Measurements from ENCODE around the gene CDC42EP5. TPM values are rescaled to one million over a fixed set of nuclear protein-coding genes. Genes with fewer than 3 reads are reported as not detected.
A peak's percentile ranks its signal among the peaks of the same experiment; 100 is the strongest.

Gene CDC42EP5
- total and polyA plus RNA-seq, 7 donors = 1.1 to 7.4 (median 5.0) TPM

DNA sequence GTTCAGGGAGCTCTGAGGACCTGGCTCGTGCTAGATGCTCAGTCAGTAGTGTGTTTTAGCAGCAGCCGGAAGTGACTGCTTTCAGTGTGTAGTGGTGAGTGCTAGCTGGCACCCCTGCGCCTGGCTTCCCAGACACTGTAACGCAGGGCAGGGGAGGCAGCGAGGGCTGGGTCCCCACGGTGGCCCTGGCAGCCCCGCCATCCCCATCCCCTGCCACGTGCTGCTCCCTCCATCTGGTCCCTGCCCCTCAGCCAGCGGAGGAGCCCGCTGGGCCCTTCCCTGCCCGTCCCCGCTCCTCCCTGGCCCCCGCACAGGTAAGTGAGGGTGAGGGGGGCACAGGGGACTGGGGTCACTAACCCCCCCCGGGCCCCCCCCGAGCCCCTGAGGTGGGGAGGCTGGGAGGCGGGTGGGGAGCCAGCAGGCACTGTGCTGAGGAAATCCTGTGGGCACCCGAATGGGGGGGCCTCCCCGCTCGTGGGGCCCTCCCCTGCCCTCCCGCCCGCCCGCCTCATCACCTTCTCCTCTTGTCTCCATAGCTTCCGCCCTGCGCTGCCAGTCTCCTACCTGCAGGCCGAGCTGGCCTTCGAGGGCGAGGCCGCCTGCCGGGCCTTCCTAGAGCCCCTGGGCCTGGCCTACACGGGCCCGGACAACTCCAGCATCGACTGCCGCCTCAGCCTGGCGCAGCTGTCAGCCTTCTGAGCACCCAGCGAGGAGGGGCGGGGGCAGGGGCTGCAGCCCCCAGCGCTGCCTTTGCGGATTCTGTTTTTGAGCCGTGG lies 12.7 kb downstream of the CDC42EP5 start:
- Histone ChIP-seq H3K27ac (no peak overlapping the region), H3K4me1 (peaks cover 9% of the 10 kb centered on the region), H3K36me3 (ENCODE audit: insufficient read depth in 1 of 2, low read depth in 1 of 2) (peaks cover 7 to 69% of the 10 kb centered on the region in 2 donors), H3K4me3 (no peak overlapping the region), H3K27me3 (ENCODE audit: insufficient read depth in 3 of 3, low read length in 2 of 3) (peaks cover 0 to 2% (median 0%) of the 10 kb centered on the region in 3 donors), H3K9me3 (no peaks in the 10 kb centered on the region)
- intact Hi-C loops (cut with DNase I) = loop anchor here in 1 of 2 donors (10.0 kb wide), 1 partner anchor 476 kb away; no protein-coding TSS in a partner anchor
- TF ChIP-seq, protein P1, sequence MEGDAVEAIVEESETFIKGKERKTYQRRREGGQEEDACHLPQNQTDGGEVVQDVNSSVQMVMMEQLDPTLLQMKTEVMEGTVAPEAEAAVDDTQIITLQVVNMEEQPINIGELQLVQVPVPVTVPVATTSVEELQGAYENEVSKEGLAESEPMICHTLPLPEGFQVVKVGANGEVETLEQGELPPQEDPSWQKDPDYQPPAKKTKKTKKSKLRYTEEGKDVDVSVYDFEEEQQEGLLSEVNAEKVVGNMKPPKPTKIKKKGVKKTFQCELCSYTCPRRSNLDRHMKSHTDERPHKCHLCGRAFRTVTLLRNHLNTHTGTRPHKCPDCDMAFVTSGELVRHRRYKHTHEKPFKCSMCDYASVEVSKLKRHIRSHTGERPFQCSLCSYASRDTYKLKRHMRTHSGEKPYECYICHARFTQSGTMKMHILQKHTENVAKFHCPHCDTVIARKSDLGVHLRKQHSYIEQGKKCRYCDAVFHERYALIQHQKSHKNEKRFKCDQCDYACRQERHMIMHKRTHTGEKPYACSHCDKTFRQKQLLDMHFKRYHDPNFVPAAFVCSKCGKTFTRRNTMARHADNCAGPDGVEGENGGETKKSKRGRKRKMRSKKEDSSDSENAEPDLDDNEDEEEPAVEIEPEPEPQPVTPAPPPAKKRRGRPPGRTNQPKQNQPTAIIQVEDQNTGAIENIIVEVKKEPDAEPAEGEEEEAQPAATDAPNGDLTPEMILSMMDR (IDR thresholded peaks at IDR 0.05) = no peak
- ATAC-seq (no peak), DNase-seq (peak; percentile 14 to 51)
- 80 to 87% (median 82%) methylated on average over 26 to 39 of the region's 39 CpGs for WGBS, 3 donors

DNA sequence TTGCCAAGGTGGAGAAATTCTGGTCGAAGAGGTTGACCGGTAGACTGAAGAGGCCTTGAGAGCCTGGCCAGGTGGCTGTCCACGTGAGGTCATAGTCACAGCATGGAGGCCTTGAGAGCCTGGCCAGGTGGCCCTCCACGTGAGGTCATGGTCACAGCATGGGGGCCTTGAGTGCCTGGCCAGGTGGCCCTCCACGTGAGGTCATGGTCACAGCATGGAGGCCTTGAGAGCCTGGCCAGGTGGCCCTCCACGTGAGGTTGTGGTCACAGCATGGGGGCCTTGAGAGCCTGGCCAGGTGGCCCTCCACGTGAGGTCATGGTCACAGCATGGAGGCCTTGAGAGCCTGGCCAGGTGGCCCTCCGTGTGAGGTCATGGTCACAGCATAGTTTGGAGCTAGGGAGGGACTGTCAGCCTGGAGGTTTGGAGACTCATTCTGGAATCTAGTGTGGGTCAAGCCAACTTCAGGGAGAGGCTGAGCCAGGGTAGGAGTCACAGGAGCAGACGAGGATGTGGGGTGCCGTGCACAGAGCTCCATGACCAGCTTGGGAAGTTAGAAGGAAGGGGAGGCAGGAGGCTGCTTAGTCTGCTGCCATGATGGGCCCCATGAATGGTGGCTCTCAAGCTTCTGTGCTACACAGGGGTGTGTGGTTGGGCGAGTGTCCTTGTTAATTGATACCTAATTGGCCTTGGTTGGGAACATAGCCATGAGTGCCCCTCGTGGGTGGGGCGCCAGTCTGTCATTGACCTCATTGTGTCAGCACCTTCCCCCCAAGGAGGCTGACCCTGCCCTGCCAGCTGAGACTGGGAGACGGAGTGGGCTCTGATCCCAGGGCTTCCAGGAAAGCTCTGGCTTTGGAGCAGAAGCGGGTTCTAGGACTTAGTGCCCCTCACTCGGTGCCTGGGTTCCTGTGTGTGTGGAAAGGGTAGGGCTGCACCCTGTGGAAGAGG lies 13.5 kb downstream of the CDC42EP5 start:
- intact Hi-C loops (cut with DNase I) = loop anchor here in 1 of 2 donors (10.0 kb wide), 1 partner anchor 475 kb away; no protein-coding TSS in a partner anchor
- no peak for ATAC-seq
- TF ChIP-seq, protein P1 (IDR thresholded peaks at IDR 0.05) = no peak
- Histone ChIP-seq H3K27ac (no peak overlapping the region), H3K36me3 (ENCODE audit: insufficient read depth in 1 of 2, low read depth in 1 of 2) (peaks cover 7 to 78% of the 10 kb centered on the region in 2 donors), H3K27me3 (ENCODE audit: insufficient read depth in 3 of 3, low read length in 2 of 3) (no peaks in the 10 kb centered on the region), H3K4me3 (no peak overlapping the region), H3K9me3 (no peaks in the 10 kb centered on the region), H3K4me1 (peaks cover 9% of the 10 kb centered on the region)
- 66 to 75% (median 67%) methylated on average over 16 of the region's 16 CpGs for WGBS, 3 donors
- peak in 1 of 2 donors; percentile 23 for DNase-seq

DNA sequence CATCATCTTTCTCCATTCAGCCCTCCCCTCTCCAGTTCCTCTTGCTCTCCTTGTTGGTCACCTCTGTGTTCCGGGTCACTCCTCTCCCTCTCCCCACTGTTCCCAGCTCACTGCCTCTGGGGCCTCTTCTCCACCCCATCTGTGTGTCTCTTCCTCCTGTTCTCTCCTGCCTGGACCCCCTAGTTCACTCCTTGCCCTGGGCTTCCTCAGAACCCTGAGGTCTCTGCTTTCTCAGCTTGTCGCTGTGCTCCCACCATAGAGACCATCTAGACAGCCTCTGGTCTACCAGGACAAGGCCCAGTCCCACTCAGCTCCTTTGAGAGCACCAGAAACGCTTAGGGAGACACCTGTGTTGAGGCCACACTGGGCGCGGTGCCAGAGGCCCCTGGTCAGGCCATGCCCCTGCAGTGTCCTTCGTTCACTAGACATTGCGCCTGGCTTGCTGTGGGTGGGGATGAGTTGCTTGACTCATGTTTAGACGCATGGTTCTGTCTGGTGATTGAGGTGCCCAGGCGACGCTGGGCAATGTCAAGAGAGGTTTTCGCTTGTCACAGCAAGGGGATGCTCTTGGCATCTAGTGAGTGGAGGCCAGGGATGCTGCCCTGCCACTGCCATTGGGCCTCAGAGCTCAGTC lies 14.3 kb downstream of the CDC42EP5 start:
- Histone ChIP-seq H3K4me3 (no peak overlapping the region), H3K27me3 (ENCODE audit: insufficient read depth in 3 of 3, low read length in 2 of 3) (no peaks in the 10 kb centered on the region), H3K4me1 (peaks cover 4% of the 10 kb centered on the region), H3K9me3 (no peaks in the 10 kb centered on the region), H3K36me3 (ENCODE audit: insufficient read depth in 1 of 2, low read depth in 1 of 2) (peaks cover 7 to 86% of the 10 kb centered on the region in 2 donors), H3K27ac (no peak overlapping the region)
- 79 to 84% (median 82%) methylated on average over 11 of the region's 11 CpGs for WGBS, 3 donors
- intact Hi-C loops (cut with DNase I) = no loop called here
- ATAC-seq (no peak), DNase-seq (peak; percentile 18 to 51)
- TF ChIP-seq, protein P1 (IDR thresholded peaks at IDR 0.05) = no peak

DNA sequence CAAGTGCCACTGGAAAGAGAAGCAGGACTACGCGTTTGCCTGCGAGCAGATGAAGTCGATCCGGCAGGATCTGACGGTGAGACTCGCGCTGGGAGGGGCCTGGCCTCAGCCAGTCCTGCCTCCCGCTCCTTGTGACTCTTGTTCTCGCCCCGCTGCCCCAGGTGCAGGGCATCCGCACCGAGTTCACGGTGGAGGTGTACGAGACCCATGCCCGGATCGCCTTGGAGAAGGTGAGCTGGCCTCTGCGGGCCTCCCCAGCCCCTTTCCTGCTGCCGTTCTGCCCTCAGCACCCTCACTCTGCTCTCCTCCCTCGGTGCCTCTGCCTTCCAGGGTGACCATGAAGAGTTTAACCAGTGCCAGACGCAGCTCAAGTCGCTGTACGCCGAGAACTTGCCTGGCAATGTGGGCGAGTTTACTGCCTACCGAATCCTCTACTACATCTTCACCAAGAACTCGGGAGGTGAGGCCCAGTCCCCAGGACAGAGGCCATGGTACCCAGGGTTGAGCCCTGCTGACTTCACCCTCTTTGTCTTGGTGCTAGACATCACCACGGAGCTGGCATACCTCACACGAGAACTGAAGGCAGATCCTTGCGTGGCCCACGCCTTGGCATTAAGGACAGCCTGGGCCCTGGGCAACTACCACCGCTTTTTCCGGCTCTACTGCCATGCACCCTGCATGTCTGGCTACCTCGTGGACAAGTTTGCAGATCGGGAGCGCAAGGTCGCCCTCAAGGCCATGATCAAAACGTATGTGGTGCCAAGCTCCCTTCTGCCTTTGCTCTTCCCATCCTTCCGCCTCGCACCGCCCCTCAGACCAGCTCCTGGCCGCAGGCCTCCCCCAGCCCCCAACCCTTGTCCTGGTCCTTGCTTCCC lies 15.1 kb downstream of the CDC42EP5 start:
- 89 to 90% (median 90%) methylated on average over 41 to 42 of the region's 42 CpGs for WGBS, 3 donors
- Histone ChIP-seq H3K9me3 (no peaks in the 10 kb centered on the region), H3K27me3 (ENCODE audit: insufficient read depth in 3 of 3, low read length in 2 of 3) (no peaks in the 10 kb centered on the region), H3K4me3 (no peak overlapping the region), H3K4me1 (peaks cover 4% of the 10 kb centered on the region), H3K27ac (no peak overlapping the region), H3K36me3 (ENCODE audit: insufficient read depth in 1 of 2, low read depth in 1 of 2) (peaks cover 13 to 93% of the 10 kb centered on the region in 2 donors)
- ATAC-seq = no peak
- intact Hi-C loops (cut with DNase I) = no loop called here
- TF ChIP-seq, protein P1 (IDR thresholded peaks at IDR 0.05) = no peak
- DNase-seq = no peak
